HG02798 (cell line): Measurements from ENCODE around the gene CAMK2N1.
A peak's percentile ranks its signal among the peaks of the same experiment; 100 is the strongest.
"Not testable (repeated sequence)": the region's sequence is repeated elsewhere in the genome, so short reads cannot be mapped to it uniquely, and the experiment has no call there.

ENCODE experiments used
- ATAC-seq: cut with Tn5 transposase; IDR thresholded peaks from one replicate; pipeline ENCODE4 v1.9.1; 2021; ENCODE audit warnings: mild to moderate bottlenecking; ENCODE audit not compliant: unreplicated experiment, poor library complexity

The CAMK2N1 gene

GRCh38 chr1:20485527-20486456, at the start of gene CAMK2N1:
Gene CAMK2N1 (minus strand): TSS chr1:20486210. CDS start chr1:20485379, 831 bp downstream.
- no peak for ATAC-seq

- ATAC-seq: no peak
These were observed 48.8 kb upstream of the CAMK2N1 start for GRCh38 chr1:20534659-20535417.

DNA sequence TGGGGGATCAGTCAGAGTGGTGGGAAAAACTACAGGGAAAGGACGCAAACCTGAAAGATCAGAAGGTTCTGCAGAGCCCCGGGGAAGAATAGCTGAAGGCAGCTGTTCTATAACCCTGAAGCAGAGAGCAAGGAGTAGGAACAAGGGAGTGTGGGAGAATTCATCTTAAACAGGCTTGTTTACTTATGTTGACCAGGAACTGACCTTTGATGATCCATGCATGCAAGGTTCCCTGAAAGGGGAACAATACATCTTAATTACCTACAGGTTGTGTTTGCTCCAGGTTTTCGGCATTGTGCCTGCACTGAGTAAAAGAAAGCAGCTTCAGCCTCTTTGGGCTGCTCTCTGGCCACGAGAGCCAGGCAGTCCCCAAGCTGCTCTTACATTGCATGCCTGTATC, 47.6 kb upstream of the CAMK2N1 start:
- ATAC-seq: no peak

DNA sequence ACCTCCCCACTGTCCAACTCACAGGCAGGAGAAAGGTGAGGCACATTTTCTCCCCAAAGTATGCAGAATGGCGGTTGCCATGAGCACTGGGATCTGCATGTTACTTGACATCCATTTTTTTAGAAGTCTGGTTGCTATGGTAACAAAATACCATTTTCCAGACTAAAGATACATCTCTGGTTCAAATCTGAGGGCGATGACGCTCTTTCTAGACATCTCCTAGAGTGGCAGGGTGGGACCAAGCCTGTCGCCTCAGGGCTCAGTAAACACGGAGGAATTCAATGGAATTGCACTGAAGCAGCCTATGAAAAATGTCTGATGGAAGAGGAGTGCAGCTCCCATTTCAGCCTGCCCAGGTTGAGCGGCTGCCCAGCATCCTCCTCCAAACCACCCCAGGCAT, 44.9 kb upstream of the CAMK2N1 start:
- no peak for ATAC-seq

DNA sequence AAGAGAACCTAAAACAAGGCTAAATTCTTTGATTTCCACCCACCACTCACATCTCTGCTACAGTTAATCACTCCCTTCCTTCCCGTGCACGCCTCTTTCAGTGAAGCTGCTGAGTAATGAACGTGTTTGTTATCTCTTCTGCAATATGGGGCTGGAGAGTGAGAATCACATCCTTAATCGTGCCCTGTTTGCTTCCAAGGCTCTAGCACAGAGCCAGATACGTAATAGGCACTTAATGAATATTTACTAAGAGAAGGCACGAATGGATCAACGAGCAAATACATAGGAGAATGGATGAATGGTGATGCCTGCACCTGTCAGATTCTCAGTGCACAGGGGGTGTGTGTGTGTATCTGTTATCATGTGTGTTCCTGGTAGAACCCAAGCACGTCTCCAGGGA, 44.3 kb upstream of the CAMK2N1 start:
- no peak for ATAC-seq

GRCh38 chr1:20528221-20528620, 42.2 kb upstream of the CAMK2N1 start:
- no peak for ATAC-seq

DNA sequence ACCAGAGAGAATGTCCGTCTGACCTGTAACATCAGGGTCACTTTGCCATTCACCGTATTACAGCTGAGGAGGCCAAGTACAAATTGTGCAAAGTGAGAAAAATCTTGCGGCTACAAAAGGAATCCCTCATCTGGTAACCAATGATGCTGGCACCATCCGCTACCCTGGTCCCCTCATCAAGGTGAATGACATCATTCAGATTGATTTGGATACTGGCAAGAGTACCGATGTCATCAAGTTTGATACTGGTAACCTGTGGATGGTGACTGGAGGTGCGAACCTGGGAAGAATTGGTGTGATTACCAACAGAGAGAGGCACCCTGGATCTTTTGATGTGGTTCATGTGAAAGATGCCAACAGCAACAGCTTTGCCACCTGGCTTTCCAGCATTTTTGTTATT, 40.3 kb upstream of the CAMK2N1 start:
- ATAC-seq: no peak

- no peak for ATAC-seq
These were observed 36.2 kb upstream of the CAMK2N1 start for GRCh38 chr1:20521960-20522861.

DNA sequence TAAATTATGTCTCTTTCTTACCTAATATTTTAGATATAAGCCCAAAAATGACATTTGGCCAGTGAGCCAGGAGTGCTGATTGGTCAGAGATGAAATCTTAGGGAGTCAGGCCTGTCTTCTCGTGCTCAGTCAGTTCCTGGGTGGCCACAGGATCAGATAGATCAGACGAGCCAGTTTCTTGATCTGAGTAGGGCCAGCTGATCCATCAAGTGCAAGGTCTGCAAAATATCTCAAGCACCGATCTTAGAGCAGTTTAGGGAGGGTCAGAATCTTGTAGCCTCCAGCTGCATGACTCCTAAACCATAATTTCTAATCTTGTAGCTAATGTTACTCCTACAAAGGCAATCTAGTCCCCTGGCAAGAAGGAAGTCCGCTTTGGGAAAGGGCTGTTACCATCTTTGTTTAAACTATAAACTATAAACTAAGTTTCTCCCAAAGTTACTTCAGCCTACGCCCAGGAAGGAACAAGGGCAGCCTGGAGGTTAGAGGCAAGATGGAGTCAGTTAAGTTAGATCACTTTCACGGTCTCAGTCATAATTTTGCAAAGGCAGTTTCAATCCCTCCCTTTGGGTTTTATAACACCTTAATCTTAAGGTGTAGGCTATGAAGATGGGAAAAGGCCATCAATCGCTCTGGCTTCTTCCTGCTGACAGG, 33.7 kb upstream of the CAMK2N1 start:
- ATAC-seq: not testable (repeated sequence)

- no peak for ATAC-seq
These were observed 25.8 kb upstream of the CAMK2N1 start for GRCh38 chr1:20511518-20512428.

DNA sequence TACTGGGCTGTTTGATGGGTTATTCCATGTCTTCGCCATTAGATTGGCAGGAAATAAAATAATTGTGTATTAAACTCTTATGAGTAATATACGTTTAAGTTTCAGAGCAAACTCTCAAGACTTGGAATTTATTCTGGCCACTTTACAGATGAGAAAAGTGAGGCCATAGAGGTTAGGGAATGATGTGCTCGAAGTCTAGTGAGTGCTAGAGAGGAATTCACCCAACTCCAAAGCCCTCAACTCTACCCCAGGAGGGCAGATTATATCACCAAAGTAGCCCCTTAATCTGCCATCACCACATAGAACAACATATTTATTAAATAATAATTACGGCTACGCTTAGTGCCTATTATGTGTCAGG, 22.4 kb upstream of the CAMK2N1 start:
- no peak for ATAC-seq

- ATAC-seq: peak; percentile 92
These were observed 21.8 kb upstream of the CAMK2N1 start, which contains the start of gene MUL1 for GRCh38 chr1:20507564-20508410. Gene MUL1 (minus strand): TSS chr1:20508151. CDS start chr1:20508024, 127 bp downstream.

GRCh38 chr1:20507248-20507563, 21.2 kb upstream of the CAMK2N1 start:
- peak; percentile 15 for ATAC-seq

- ATAC-seq: no peak
These were observed 19.5 kb upstream of the CAMK2N1 start for GRCh38 chr1:20505488-20505887.

GRCh38 chr1:20500716-20501115, 14.7 kb upstream of the CAMK2N1 start:
- ATAC-seq: no peak

DNA sequence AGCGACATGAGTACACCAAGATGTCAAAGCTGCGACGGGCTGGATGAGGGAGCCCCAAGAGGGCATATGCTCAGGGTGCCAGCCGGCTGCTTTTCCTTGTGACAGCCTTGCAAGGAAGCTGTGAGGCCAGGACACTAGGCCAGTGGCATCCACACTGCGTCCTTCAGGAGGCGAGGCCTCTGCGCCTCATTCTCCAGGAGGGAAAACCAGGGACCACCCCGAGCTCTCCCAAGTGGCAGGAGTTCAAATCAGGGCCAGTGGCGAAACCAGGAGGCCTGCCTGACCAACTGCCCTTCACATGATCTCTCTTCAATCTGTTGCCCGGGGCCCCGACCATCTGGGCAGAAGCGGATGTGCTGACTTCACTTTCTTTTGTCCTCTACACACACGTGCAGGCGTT, 13.7 kb upstream of the CAMK2N1 start:
- no peak for ATAC-seq

- ATAC-seq: no peak
These were observed 13.1 kb upstream of the CAMK2N1 start for GRCh38 chr1:20499105-20499504.

DNA sequence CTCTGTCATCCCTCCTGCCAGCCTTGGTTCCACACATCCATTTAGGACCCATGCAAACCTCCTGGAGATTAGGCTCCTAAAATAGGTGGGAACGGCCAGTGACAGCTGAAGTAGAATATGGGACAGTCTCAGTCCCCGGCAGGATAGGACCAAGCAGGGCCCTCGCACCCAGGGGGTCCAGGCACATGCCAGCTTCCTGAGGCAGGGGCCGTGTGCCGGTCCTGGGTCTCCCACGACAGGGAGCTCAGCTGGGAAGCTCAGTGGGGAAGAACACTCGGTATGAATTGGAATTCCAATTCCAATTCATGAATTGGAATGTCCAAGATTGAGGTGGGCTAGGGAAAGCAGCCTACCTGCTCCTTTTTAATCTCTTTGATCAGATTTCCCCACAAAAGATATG, 12.1 kb upstream of the CAMK2N1 start:
- no peak for ATAC-seq
